IPS-NIHi11 (cell line): ENCODE measurements around the gene PCCA.

ENCODE experiments used
- DNase-seq: peaks from one replicate; pipeline ENCODE4 v3.0.0; 2012; ENCODE audit warnings: mixed read lengths, low spot score

Gene PCCA

GRCh38 chr13:100470866-100471505 is 382.1 kb downstream of the PCCA start:
- DNase-seq: no peak

- peak; percentile 45 for DNase-seq
Measured at GRCh38 chr13:100473087-100473486, 384.2 kb downstream of the PCCA start.

GRCh38 chr13:100473501-100474044 is 384.7 kb downstream of the PCCA start:
- DNase-seq: no peak

- no peak for DNase-seq
Measured at GRCh38 chr13:100476963-100477362, 388.1 kb downstream of the PCCA start.

- DNase-seq: no peak
Measured at GRCh38 chr13:100478107-100478809, 389.4 kb downstream of the PCCA start.

- no peak for DNase-seq
Measured at GRCh38 chr13:100480676-100481075, 391.8 kb downstream of the PCCA start.

GRCh38 chr13:100483139-100483538 is 394.2 kb downstream of the PCCA start:
- DNase-seq: no peak

GRCh38 chr13:100483841-100484381 is 395.0 kb downstream of the PCCA start:
- no peak for DNase-seq

- DNase-seq: no peak
Measured at GRCh38 chr13:100484702-100485101, 395.8 kb downstream of the PCCA start.

- DNase-seq: no peak
Measured at GRCh38 chr13:100485265-100485664, 396.4 kb downstream of the PCCA start.

- DNase-seq: peak; percentile 79
Measured at GRCh38 chr13:100490692-100491091, 401.8 kb downstream of the PCCA start.

GRCh38 chr13:100491164-100491842 is 402.4 kb downstream of the PCCA start:
- DNase-seq: no peak

- DNase-seq: no peak
Measured at GRCh38 chr13:100493418-100493817, 404.5 kb downstream of the PCCA start.

- no peak for DNase-seq
Measured at GRCh38 chr13:100495455-100495854, 406.6 kb downstream of the PCCA start.

- no peak for DNase-seq
Measured at GRCh38 chr13:100497389-100497788, 408.5 kb downstream of the PCCA start.

GRCh38 chr13:100502446-100502845 is 413.6 kb downstream of the PCCA start:
- no peak for DNase-seq

- DNase-seq: no peak
Measured at GRCh38 chr13:100503622-100504021, 414.7 kb downstream of the PCCA start.

- DNase-seq: no peak
Measured at GRCh38 chr13:100506154-100506553, 417.3 kb downstream of the PCCA start.

GRCh38 chr13:100506600-100507422 is 417.9 kb downstream of the PCCA start:
- DNase-seq: no peak

GRCh38 chr13:100508455-100508854 is 419.6 kb downstream of the PCCA start:
- no peak for DNase-seq

GRCh38 chr13:100508996-100509395 is 420.1 kb downstream of the PCCA start:
- no peak for DNase-seq
